WI38 (cell line): Measurements from ENCODE around the gene WIZ.

Experiments used
- H3K4me3 ChIP-seq: 2 replicates; pipeline ENCODE4 v1.5.1; 2011; ENCODE audit warnings: low read depth, mild to moderate bottlenecking, control low read depth, low read length
- CTCF ChIP-seq: IDR thresholded peaks from 2 replicates; pipeline ENCODE4 v1.5.1; 2012; ENCODE audit warnings: low read depth, mild to moderate bottlenecking, control low read depth, low read length

WIZ gene

GRCh38 chr19:15381429-15381828, 68.3 kb downstream of the WIZ start:
- H3K4me3 ChIP-seq: no peak overlapping the region
- TF ChIP-seq CTCF: no peak

- TF ChIP-seq CTCF: no peak
- H3K4me3 ChIP-seq: peak overlapping the region; percentile 59
These were observed 69.6 kb downstream of the WIZ start for GRCh38 chr19:15379999-15380647.

GRCh38 chr19:15379083-15379998, 70.4 kb downstream of the WIZ start, which contains the start of gene AKAP8:
Gene AKAP8, minus strand, starts transcription at chr19:15379787. Its CDS starts 56 bp downstream, at chr19:15379731.
- peak within 1 kb of the TSS; percentile 99 for H3K4me3 ChIP-seq
- no peak for TF ChIP-seq CTCF

- TF ChIP-seq CTCF: no peak
- peak overlapping the region; percentile 99 for H3K4me3 ChIP-seq
These were observed 71.1 kb downstream of the WIZ start for GRCh38 chr19:15378534-15379082.

GRCh38 chr19:15374796-15375440, 74.8 kb downstream of the WIZ start:
- no peak for TF ChIP-seq CTCF
- H3K4me3 ChIP-seq: no peak overlapping the region

GRCh38 chr19:15374105-15374651, 75.6 kb downstream of the WIZ start:
- H3K4me3 ChIP-seq: no peak overlapping the region
- TF ChIP-seq CTCF: no peak
